ENCODE data around the gene PREX1.

The PREX1 gene

DNA sequence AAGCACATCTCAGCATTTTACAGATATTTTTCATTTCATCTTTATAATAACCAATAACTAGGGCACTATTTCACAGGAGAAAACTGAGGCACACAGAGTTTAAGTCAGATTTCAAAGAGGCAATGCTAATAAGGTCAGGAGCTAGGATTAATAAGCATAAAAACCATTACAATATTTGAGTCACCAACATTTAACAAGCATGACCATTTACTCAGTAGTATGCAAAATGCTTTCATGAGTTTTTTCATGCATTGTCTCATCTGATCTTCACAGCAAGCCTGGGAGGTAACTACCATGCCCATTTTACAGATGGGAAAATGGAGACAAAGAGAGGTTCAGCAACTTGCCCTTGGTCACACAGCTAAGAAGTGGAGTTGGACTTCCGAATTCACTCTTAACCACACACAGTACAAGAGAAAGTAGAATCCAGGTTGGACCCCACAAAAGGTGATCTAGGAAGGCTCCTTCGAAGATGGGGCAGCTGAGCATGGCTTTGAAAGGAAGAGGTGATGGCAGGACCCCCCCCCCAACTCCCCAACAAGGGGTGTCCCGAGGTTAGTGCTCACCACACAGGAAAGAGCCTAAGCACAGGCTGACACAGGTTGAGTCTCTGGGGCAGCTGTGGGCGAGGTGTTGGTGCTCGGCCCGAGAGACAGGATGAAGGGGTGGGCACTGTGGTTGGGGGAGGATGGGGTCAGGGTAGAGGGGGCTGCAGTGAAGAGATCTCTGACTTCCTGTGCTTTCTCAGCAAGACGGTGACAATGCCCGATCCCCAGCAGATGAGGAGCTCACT lies 108.8 kb downstream of the PREX1 start:
- no peak for DNase-seq (ENCODE audit: low read depth)

- DNase-seq (ENCODE audit: low read depth) = no peak
Measured at GRCh38 chr20:48717680-48718223, 110.0 kb downstream of the PREX1 start.

- DNase-seq (ENCODE audit: low read depth) = no peak
Measured at GRCh38 chr20:48717095-48717672, 110.6 kb downstream of the PREX1 start.

- DNase-seq (ENCODE audit: low read depth) = no peak
Measured at GRCh38 chr20:48716541-48716940, 111.3 kb downstream of the PREX1 start.

DNA sequence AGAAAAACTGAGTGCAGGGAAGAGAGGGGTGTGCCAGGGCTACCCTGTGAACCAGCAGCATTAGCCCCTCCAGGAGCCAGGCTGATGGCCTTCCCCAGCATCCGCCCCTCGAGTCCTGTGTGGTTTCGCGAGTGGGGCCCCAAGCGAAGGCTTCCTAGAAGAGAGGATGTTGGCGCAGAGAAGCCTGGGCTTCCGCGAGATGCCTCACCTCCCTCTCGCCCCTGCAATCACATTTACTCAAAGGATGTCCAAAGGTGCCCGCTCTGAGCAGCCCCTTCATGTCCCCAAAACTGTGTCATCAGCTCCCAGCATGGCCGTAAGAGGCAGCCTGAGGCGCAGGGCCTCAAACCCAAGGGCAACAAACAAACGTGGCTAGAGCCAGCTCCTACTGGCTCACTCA lies 111.7 kb downstream of the PREX1 start:
- DNase-seq (ENCODE audit: low read depth) = no peak

DNA sequence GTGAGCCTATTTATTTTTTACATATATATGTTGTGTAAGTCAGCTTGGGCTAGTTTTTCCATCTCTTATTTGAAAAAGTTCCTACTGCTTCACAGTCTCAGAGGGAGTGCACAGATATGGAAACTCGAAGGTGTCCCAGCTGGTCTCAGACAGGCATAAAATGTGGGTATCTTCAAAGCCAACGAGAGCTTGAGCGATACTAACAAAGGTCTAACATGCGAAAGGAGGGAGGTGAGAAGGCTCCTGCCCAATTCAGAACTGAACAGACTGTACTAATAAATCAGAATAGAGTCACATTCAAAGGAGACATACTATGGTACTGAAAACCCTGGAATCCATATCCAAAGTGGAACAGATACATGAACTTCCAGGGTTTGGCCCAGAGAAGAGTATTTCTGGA lies 113.0 kb downstream of the PREX1 start:
- DNase-seq (ENCODE audit: low read depth) = no peak

DNA sequence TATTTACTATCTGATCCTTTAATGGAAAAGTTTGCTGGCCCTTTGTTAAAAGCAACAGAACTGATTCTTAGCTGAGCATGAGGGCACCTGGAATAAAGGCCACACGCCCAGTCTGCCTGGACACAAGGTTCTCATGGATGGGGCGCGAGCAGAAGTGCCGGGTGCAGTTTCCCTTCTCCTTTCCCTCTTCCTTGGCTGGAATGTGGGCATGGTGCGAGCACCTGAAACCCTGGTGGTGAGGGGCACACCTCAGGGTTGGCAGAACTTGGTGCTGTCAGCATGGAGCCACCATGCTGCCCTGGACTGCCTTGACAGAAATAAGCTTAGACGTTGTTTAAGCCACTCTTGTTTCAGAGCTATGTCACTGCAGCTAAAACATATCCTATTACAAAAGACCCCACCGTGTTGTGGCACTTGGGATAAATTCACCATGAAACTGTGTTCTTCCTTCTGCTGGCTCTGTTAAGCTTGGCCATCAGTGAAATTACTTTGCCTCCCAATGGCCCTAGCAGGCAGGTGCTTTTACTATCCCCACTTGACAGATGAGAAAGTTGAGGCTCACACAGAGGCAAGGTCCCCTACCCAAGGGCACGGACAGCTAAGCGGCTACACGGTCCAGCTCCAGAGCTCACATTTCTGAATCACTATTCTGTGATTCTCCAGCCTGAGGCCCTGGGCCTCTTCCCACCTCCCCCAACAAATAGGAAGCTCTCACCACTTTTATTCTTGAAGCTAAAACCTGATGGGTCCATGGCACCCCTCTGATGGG lies 115.9 kb downstream of the PREX1 start:
- DNase-seq (ENCODE audit: low read depth) = no peak

GRCh38 chr20:48711044-48711428 lies 116.8 kb downstream of the PREX1 start:
- no peak for DNase-seq (ENCODE audit: low read depth)

DNA sequence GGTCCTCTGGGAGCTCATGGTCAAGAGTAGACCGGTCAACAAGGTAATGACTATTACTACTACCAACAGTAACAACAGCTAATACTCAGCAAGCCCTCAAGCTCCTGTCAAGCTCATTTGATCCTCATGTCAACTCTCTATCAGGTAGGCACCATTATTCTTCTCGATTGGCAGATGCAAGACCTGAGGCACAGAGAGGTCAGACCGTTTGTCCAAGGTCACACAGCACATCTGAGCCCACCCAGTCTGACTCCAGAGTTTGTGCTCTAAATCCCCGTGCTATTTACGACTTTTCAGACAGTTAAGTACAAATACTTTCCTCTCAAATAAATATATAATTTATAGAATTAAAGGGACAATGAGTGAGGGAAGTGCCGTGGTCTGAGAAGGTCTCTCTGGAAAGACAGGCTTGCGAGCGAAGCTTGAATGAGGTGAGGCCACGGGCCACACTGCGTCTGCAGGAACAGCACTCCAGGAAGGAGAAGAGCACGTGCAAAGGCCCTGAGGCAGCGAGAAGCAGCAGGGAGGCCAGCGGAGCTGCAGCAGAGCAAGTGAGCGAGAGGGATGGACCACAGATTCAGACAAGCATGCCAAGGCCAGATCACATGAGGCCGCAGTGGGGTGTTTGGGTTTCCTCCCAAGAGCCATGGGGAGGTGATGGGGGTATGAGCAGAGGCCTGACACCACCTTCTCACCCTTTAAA lies 117.3 kb downstream of the PREX1 start:
- no peak for DNase-seq (ENCODE audit: low read depth)

GRCh38 chr20:48709744-48710143 lies 118.1 kb downstream of the PREX1 start:
- no peak for DNase-seq (ENCODE audit: low read depth)

DNA sequence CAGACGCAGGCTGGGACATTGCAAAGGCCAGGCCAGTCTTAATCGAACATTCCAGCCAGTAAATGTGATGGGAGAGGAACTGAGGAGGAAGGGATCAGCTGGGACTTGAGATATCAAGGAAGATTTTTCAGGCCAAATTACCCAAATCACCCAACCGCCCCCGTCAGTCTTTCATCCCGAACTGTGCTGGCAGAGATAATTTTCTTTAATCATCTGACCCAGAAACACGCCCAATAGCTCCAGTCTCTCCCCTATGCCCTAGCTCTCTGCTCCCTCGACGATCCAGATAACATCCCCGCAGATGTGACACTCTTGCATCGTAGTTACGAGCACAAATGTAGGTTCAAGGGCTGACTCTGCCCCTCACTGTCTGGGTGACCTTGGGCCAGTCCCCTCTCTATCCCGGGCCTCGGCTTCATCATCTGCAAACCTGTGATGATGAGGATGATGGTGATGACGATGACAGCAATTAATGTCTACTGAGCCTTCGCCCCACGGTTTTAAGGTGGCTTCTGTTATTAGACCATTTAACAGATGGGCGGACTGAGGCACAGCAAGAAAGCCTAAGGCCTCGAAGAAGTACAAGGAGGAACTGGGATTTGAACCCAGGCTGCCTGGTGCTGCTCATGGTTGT lies 118.6 kb downstream of the PREX1 start:
- DNase-seq (ENCODE audit: low read depth) = no peak

- no peak for DNase-seq (ENCODE audit: low read depth)
Measured at GRCh38 chr20:48708630-48709029, 119.2 kb downstream of the PREX1 start.

GRCh38 chr20:48708116-48708515 lies 119.7 kb downstream of the PREX1 start:
- DNase-seq (ENCODE audit: low read depth) = no peak

DNA sequence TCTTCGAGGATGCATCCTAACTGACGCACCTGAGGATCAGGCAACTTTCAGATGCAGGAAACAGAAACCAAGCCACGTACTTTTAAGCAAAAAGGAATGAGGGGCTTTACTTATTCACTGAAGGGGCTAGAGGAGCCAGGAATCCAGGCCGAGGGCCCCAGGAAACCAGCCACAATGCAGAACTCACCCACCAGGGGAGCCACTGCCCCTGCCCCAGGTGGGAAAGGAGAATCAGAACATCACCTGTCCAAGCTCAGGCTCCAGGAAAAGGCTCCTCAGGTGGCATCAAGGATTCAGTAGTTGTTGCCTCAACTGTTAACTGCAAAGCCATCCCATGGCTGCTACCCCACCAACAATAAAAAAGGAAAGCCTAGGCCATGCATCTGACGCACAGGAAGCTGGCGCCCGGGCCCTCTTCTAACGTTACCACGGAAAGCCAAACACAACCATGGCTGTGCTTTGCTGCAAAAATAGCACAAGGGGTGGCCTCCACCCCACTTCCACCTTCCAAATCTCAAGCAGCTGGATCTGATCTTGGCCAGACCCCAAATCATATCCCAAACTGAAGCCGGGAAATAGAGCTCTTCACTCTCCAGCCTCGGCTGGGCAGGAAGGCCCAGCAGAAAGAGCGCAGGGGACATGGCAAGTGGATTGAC lies 121.0 kb downstream of the PREX1 start:
- DNase-seq (ENCODE audit: low read depth) = no peak

DNA sequence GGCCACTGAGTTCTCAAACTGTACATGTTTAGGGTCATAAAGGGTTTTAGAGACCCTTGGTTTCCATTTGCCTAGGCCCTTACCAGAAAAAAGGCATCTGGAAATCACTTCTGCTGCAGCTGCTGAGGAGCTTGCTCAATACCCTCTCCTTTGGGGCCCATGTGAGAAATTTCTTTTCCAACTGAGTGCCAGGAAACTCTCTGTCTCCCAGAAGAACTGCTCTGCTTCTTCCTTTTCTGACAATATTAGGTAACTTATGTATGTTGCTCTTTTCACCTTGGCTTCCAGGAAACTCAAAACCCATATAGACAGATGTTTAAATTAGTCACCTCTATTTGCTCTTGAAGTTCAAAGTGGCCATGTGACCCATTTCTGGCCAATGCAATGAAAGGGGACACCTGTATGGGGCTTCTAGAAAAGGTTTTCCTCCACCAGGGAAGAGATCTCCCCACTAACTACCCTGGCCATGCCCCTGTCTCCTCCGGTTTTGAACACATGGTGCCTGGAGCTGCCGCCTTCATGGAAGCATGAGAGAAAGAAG lies 121.6 kb downstream of the PREX1 start:
- DNase-seq (ENCODE audit: low read depth) = no peak

GRCh38 chr20:48705240-48706115 lies 122.3 kb downstream of the PREX1 start:
- no peak for DNase-seq (ENCODE audit: low read depth)

GRCh38 chr20:48704761-48705160 lies 123.0 kb downstream of the PREX1 start:
- DNase-seq (ENCODE audit: low read depth) = no peak

DNA sequence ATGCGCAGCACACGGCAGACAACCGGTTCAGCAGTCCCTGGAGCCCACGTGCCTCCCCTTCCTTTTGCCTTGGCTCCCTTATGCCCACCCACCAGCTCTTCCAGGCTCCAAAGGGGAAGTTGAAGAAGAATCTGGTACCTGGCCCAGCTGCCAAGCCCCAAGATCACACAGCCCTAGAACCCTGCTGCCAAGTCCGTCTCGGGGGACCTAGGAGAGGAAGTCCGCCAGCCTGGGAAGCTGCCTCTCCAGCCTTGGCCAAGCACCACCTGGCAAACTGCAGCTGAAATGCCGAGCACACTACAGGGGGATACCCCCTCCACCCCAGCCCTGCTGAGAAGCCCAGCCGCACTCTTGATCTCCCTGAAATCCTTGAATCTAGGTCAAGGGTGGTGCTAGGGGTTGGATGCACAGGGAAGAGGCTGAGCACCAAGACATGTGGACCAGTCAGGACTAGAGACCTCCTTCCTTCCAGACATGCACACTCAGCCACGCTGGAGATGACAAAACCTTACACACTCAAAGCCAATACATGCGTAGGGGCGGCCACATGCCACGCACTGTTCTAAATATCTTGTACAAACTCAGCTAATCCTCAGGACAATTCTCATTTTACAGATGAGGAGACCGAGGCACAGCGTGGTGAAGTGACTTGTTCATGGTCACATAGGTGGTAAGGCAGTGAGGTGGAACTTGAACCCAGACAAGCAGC lies 124.1 kb downstream of the PREX1 start:
- no peak for DNase-seq (ENCODE audit: low read depth)

DNA sequence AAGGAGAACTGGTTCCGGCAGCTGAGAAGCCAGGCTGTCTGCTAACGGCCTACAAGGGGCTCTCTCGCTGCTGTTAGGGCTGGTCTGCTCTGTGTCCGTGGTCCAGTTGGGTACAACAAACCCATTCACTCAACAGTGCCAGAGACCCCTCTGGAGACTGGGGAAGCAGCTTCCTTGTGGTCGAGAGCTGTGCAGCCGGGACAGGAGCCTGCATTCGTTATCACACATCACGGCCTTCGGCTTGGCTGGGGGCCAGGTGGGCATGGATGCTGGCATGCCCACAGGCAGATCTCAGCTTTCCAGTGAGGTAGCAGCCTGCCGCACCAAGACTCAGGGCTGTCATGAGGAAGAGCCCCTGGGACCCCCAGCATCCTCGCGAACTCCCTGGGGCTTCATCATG lies 124.7 kb downstream of the PREX1 start:
- no peak for DNase-seq (ENCODE audit: low read depth)

Measured in stromal cell of bone marrow (primary cell).